NCI-H1436 treated with DMSO at 0.1 percent for 48 hours (cell line): ENCODE data around the gene PAX2.

Experiments used
- DNase-seq: peaks from one replicate; lab custom pipeline; 2025; lab: John Stamatoyannopoulos, UW

PAX2 gene

GRCh38 chr10:100724531-100725027 is 20.8 kb upstream of the PAX2 start:
- DNase-seq = no peak

GRCh38 chr10:100725071-100725471 is 20.3 kb upstream of the PAX2 start:
- DNase-seq = no peak

- no peak for DNase-seq
Observed at GRCh38 chr10:100725869-100726426, 19.4 kb upstream of the PAX2 start.

- DNase-seq = no peak
Observed at GRCh38 chr10:100727808-100728207, 17.6 kb upstream of the PAX2 start.

GRCh38 chr10:100728928-100729861 is 16.2 kb upstream of the PAX2 start:
- no peak for DNase-seq

- DNase-seq = no peak
Observed at GRCh38 chr10:100729862-100730724, 15.3 kb upstream of the PAX2 start.

- no peak for DNase-seq
Observed at GRCh38 chr10:100730725-100731406, 14.5 kb upstream of the PAX2 start.

GRCh38 chr10:100731407-100732240 is 13.8 kb upstream of the PAX2 start:
- DNase-seq = no peak

GRCh38 chr10:100732241-100732596 is 13.2 kb upstream of the PAX2 start:
- no peak for DNase-seq

GRCh38 chr10:100733329-100733728 is 12.1 kb upstream of the PAX2 start:
- no peak for DNase-seq

GRCh38 chr10:100734295-100735086 is 10.9 kb upstream of the PAX2 start:
- no peak for DNase-seq

- no peak for DNase-seq
Observed at GRCh38 chr10:100735087-100735336, 10.4 kb upstream of the PAX2 start.

- DNase-seq = no peak
Observed at GRCh38 chr10:100735337-100736143, 9.8 kb upstream of the PAX2 start.

- no peak for DNase-seq
Observed at GRCh38 chr10:100736144-100736808, 9.1 kb upstream of the PAX2 start.

GRCh38 chr10:100736809-100737354 is 8.5 kb upstream of the PAX2 start:
- no peak for DNase-seq

- DNase-seq = no peak
Observed at GRCh38 chr10:100737355-100738054, 7.9 kb upstream of the PAX2 start.

GRCh38 chr10:100738055-100738827 is 7.1 kb upstream of the PAX2 start:
- no peak for DNase-seq
